Measurements from ENCODE around the gene ANKDD1B. TPM values are rescaled to one million over a fixed set of nuclear protein-coding genes. Genes with fewer than 3 reads are reported as not detected.

Gene ANKDD1B
- total and polyA plus RNA-seq, 2 donors (not counting 1 experiment from before 2014, with no cell fraction given): 0.07 to 0.66 TPM

- H3K4me1 ChIP-seq (ENCODE audit: control insufficient read depth, extremely low read depth, insufficient read depth, low read length): no peaks in the 10 kb centered on the region
- H2AFZ ChIP-seq (ENCODE audit: low read length): no peak overlapping the region
- no peaks in the 10 kb centered on the region for H3K36me3 ChIP-seq (ENCODE audit: control insufficient read depth, insufficient read depth, low read length)
- H3K9me3 ChIP-seq (ENCODE audit: control insufficient read depth, insufficient read depth, low read depth, low read length): no peaks in the 10 kb centered on the region
- TF ChIP-seq CTCF (conservative IDR thresholded peaks at IDR 0.05 in 1 of 2, IDR thresholded peaks at IDR 0.05 in 1 of 2; ENCODE audit: low read depth in 1 of 2, low read length in 2 of 2): no peak
- no peak for TF ChIP-seq EZH2 (IDR thresholded peaks at IDR 0.05; ENCODE audit: low read length, missing control alignments)
- H3K4me3 ChIP-seq (replicated peaks in 1 of 4; ENCODE audit: control extremely low read depth in 1 of 4, insufficient read depth in 1 of 4, low read depth in 3 of 4, low read length in 4 of 4): no peak overlapping the region
- no peak overlapping the region for H3K27ac ChIP-seq (ENCODE audit: insufficient read depth, low read length)
- H4K20me1 ChIP-seq (ENCODE audit: control insufficient read depth, extremely low read depth, insufficient read depth, low read length): no peaks in the 10 kb centered on the region
- no peaks in the 10 kb centered on the region for H3K27me3 ChIP-seq (ENCODE audit: control insufficient read depth, insufficient read depth, low read length)
- H3K4me2 ChIP-seq (ENCODE audit: extremely low read depth, insufficient read depth, low read length): no peak overlapping the region
- no peak overlapping the region for H3K9ac ChIP-seq (ENCODE audit: insufficient read depth, low read length)
- H3K79me2 ChIP-seq (ENCODE audit: control insufficient read depth, insufficient read depth, low read length): no peaks in the 10 kb centered on the region
- no peak for DNase-seq (ENCODE audit: low read depth in 2 of 2)
These were observed 15.7 kb downstream of the ANKDD1B start for GRCh38 chr5:75626959-75627358.

GRCh38 chr5:75627801-75628200 is 16.5 kb downstream of the ANKDD1B start:
- Histone ChIP-seq H3K27ac (ENCODE audit: insufficient read depth, low read length) (no peak overlapping the region), H4K20me1 (ENCODE audit: control insufficient read depth, extremely low read depth, insufficient read depth, low read length) (no peaks in the 10 kb centered on the region), H2AFZ (ENCODE audit: low read length) (no peak overlapping the region), H3K9ac (ENCODE audit: insufficient read depth, low read length) (no peak overlapping the region), H3K9me3 (ENCODE audit: control insufficient read depth, insufficient read depth, low read depth, low read length) (no peaks in the 10 kb centered on the region), H3K27me3 (ENCODE audit: control insufficient read depth, insufficient read depth, low read length) (no peaks in the 10 kb centered on the region), H3K4me2 (ENCODE audit: extremely low read depth, insufficient read depth, low read length) (no peak overlapping the region), H3K79me2 (ENCODE audit: control insufficient read depth, insufficient read depth, low read length) (no peaks in the 10 kb centered on the region), H3K36me3 (ENCODE audit: control insufficient read depth, insufficient read depth, low read length) (no peaks in the 10 kb centered on the region), H3K4me1 (ENCODE audit: control insufficient read depth, extremely low read depth, insufficient read depth, low read length) (no peaks in the 10 kb centered on the region), H3K4me3 (replicated peaks in 1 of 4; ENCODE audit: control extremely low read depth in 1 of 4, insufficient read depth in 1 of 4, low read depth in 3 of 4, low read length in 4 of 4) (no peak overlapping the region)
- DNase-seq (ENCODE audit: low read depth in 2 of 2): no peak
- TF ChIP-seq CTCF (conservative IDR thresholded peaks at IDR 0.05 in 1 of 2, IDR thresholded peaks at IDR 0.05 in 1 of 2; ENCODE audit: low read depth in 1 of 2, low read length in 2 of 2) (no peak), EZH2 (IDR thresholded peaks at IDR 0.05; ENCODE audit: low read length, missing control alignments) (no peak)

- Histone ChIP-seq H3K4me2 (ENCODE audit: extremely low read depth, insufficient read depth, low read length) (no peak overlapping the region), H2AFZ (ENCODE audit: low read length) (no peak overlapping the region), H3K27ac (ENCODE audit: insufficient read depth, low read length) (no peak overlapping the region), H3K27me3 (ENCODE audit: control insufficient read depth, insufficient read depth, low read length) (no peaks in the 10 kb centered on the region), H3K9ac (ENCODE audit: insufficient read depth, low read length) (no peak overlapping the region), H3K4me3 (replicated peaks in 1 of 4; ENCODE audit: control extremely low read depth in 1 of 4, insufficient read depth in 1 of 4, low read depth in 3 of 4, low read length in 4 of 4) (no peak overlapping the region), H3K36me3 (ENCODE audit: control insufficient read depth, insufficient read depth, low read length) (no peaks in the 10 kb centered on the region), H3K79me2 (ENCODE audit: control insufficient read depth, insufficient read depth, low read length) (no peaks in the 10 kb centered on the region), H3K9me3 (ENCODE audit: control insufficient read depth, insufficient read depth, low read depth, low read length) (no peaks in the 10 kb centered on the region), H3K4me1 (ENCODE audit: control insufficient read depth, extremely low read depth, insufficient read depth, low read length) (no peaks in the 10 kb centered on the region), H4K20me1 (ENCODE audit: control insufficient read depth, extremely low read depth, insufficient read depth, low read length) (no peaks in the 10 kb centered on the region)
- DNase-seq (ENCODE audit: low read depth in 2 of 2): no peak
- TF ChIP-seq CTCF (conservative IDR thresholded peaks at IDR 0.05 in 1 of 2, IDR thresholded peaks at IDR 0.05 in 1 of 2; ENCODE audit: low read depth in 1 of 2, low read length in 2 of 2) (no peak), EZH2 (IDR thresholded peaks at IDR 0.05; ENCODE audit: low read length, missing control alignments) (no peak)
These were observed 19.6 kb downstream of the ANKDD1B start for GRCh38 chr5:75630875-75631274.

Measured in fibroblast of lung (primary cell).